ENCODE measurements around the gene CASQ2. TPM values are rescaled to one million over a fixed set of nuclear protein-coding genes. Genes with fewer than 3 reads are reported as not detected.
"Not testable (repeated sequence)": the region's sequence is repeated elsewhere in the genome, so short reads cannot be mapped to it uniquely, and the experiment has no call there.

The CASQ2 gene
- total RNA-seq, 1 donor from 2014 or later, result not detected

GRCh38 chr1:115782571-115783281 lies 14.2 kb upstream of the CASQ2 start:
- TF ChIP-seq, protein P1, sequence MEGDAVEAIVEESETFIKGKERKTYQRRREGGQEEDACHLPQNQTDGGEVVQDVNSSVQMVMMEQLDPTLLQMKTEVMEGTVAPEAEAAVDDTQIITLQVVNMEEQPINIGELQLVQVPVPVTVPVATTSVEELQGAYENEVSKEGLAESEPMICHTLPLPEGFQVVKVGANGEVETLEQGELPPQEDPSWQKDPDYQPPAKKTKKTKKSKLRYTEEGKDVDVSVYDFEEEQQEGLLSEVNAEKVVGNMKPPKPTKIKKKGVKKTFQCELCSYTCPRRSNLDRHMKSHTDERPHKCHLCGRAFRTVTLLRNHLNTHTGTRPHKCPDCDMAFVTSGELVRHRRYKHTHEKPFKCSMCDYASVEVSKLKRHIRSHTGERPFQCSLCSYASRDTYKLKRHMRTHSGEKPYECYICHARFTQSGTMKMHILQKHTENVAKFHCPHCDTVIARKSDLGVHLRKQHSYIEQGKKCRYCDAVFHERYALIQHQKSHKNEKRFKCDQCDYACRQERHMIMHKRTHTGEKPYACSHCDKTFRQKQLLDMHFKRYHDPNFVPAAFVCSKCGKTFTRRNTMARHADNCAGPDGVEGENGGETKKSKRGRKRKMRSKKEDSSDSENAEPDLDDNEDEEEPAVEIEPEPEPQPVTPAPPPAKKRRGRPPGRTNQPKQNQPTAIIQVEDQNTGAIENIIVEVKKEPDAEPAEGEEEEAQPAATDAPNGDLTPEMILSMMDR (conservative IDR thresholded peaks at IDR 0.05; ENCODE audit: low read depth, low read length), result no peak
- DNase-seq (ENCODE audit: low read depth), result peak; percentile 71
- H3K4me3 ChIP-seq (ENCODE audit: low read depth, low read length), result no peak overlapping the region

GRCh38 chr1:115781851-115782250 lies 13.3 kb upstream of the CASQ2 start:
- no peak overlapping the region for H3K4me3 ChIP-seq (ENCODE audit: low read depth, low read length)
- TF ChIP-seq, protein P1 (conservative IDR thresholded peaks at IDR 0.05; ENCODE audit: low read depth, low read length), result no peak
- no peak for DNase-seq (ENCODE audit: low read depth)

- TF ChIP-seq, protein P1 (conservative IDR thresholded peaks at IDR 0.05; ENCODE audit: low read depth, low read length), result no peak
- DNase-seq (ENCODE audit: low read depth), result peak; percentile 53
- H3K4me3 ChIP-seq (ENCODE audit: low read depth, low read length), result no peak overlapping the region
Measured at GRCh38 chr1:115781343-115781742, 12.8 kb upstream of the CASQ2 start.

GRCh38 chr1:115780655-115781054 lies 12.1 kb upstream of the CASQ2 start:
- not testable (repeated sequence) for H3K4me3 ChIP-seq (ENCODE audit: low read depth, low read length); DNase-seq (ENCODE audit: low read depth)

DNA sequence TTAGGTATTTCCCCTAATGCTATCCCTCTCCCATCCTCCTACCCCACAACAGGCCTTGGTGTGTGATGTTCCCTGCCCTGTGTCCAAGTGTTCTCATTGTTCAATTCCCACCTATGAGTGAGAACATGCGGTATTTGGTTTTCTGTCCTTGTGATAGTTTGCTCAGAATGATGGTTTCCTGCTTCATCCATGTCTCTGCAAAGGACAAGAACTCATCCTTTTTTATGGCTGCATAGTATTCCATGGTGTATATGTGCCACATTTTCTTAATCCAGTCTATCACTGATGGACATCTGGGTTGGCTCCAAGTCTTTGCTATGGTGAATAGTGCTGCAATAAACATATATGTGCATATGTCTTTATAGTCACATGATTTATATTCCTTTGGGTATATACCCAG lies 10.6 kb upstream of the CASQ2 start:
- not testable (repeated sequence) for H3K4me3 ChIP-seq (ENCODE audit: low read depth, low read length); DNase-seq (ENCODE audit: low read depth)

GRCh38 chr1:115771847-115772457 lies 3.4 kb upstream of the CASQ2 start:
- TF ChIP-seq, protein P1 (conservative IDR thresholded peaks at IDR 0.05; ENCODE audit: low read depth, low read length), result peak; percentile 80
- no peak overlapping the region for H3K4me3 ChIP-seq (ENCODE audit: low read depth, low read length)
- no peak for DNase-seq (ENCODE audit: low read depth)

DNA sequence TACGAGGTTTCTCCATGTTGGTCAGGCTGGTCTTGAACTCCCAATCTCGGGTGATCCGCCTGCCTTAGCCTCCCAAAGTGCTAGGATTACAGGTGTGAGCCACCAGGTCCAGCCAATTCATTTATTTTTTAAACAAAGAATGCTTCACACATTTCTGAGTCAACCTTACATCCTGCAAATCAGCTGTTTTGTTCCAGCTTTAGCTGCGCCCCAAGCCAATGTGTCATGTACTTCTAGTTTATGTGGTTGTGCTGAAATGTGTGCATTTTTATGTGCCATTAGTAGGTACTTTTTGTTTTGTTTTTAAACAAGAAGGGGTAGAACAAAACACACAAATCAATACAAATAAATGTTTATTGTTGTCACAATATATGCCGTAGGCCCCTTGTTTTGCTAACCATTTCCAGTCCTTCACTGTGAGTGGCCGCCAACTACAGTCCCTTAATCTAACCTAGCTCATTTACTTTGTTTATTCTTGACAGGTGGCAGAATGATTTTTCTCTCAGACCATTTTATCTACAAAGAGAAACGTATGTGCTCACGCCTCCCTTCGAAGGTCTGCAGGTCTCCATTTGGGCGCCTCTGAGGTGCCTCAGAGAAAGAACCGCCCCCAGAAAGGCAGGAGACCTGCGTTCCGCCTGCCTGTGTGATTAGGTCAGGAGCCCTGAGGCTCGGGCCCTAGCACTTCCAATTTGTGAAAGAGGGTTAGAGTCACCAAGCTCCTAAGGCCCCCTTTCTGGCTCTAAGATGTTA lies 2.8 kb upstream of the CASQ2 start:
- TF ChIP-seq, protein P1 (conservative IDR thresholded peaks at IDR 0.05; ENCODE audit: low read depth, low read length), result no peak
- H3K4me3 ChIP-seq (ENCODE audit: low read depth, low read length), result no peak overlapping the region
- DNase-seq (ENCODE audit: low read depth), result no peak
